Measurements from ENCODE around the gene HCFC2. TPM values are rescaled to one million over a fixed set of nuclear protein-coding genes. Genes with fewer than 3 reads are reported as not detected.

Gene HCFC2
- total and polyA plus RNA-seq, 9 of the 15 experiments (the other 6 are each of a cell fraction or from before 2014, with no cell fraction given), result 1.2 to 6.5 (median 3.8) TPM

DNA sequence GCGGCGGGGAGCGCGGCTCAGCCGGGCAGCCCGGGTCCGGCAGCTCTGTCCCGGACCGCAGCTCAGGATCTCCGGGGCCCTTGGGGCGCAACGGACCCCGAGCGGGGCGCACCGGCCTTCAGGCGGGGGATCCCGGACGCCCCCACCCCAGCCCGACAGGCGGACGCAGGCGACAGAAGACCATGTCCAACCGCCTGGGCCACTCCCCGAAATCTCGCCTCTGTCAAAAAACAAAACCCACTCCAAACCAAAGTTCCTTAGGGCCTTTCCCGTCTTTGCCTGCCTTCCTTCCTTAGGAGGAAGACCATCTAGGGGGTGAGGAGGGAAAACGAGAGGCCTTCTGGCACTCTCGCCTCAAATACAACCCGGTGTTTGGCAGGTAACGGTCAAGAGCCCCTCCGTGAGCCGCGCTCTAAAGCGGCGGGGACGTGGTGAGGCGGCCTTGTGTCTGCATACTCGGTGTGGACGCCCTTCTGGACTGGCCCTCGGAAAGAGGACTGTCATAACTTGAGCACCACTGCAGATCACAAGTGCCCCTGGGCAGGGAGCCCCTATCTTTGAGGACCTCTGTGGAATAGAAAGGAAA is 604 bp downstream of the HCFC2 start (continued):
- 0 out of 2 replicates have a peak, but pooled peaks have one; percentile 10 for TF ChIP-seq ZBTB40 (IDR thresholded peaks at IDR 0.05)
- no peak for TF ChIP-seq ZBTB40 (CRISPR knock-in tag; IDR thresholded peaks at IDR 0.05)
- no peak for TF ChIP-seq FOS (IDR thresholded peaks at IDR 0.05; ENCODE audit: extremely low read depth, insufficient read length)
- TF ChIP-seq FOSL1 (tag; conservative IDR thresholded peaks at IDR 0.05), result 0 out of 2 replicates have a peak, but pooled peaks have one; percentile 19
- TF ChIP-seq SMC3 (conservative IDR thresholded peaks at IDR 0.05; ENCODE audit: insufficient read depth, low read depth, low read length), result no peak
- TF ChIP-seq ZNF239 (CRISPR knock-in tag; IDR thresholded peaks at IDR 0.05), result no peak
- no peak for TF ChIP-seq ZNF76 (CRISPR knock-in tag; IDR thresholded peaks at IDR 0.05; ENCODE audit: borderline replicate concordance)
- TF ChIP-seq TBL1XR1 (IDR thresholded peaks at IDR 0.05; ENCODE audit: low read length in 2 of 2), result no peak
- TF ChIP-seq CREB3 (tag; conservative IDR thresholded peaks at IDR 0.05; ENCODE audit: low read depth), result no peak
- TF ChIP-seq ARID3A (IDR thresholded peaks at IDR 0.05; ENCODE audit: borderline replicate concordance, low read depth, low read length), result no peak
- TF ChIP-seq ZNF384 (IDR thresholded peaks at IDR 0.05; ENCODE audit: low read depth, low read length), result 0 out of 2 replicates have a peak, but pooled peaks have one; percentile 17
